Fibroblast of skin of left quadriceps (primary cell): ENCODE measurements around the gene FBXL5.

Source experiments
- DNase-seq, 2 experiments: peaks; one replicate each; pipeline ENCODE4 v3.0.0-alpha.2; 2013; ENCODE audit warnings: low read depth in 2 of 2

The FBXL5 gene

DNA sequence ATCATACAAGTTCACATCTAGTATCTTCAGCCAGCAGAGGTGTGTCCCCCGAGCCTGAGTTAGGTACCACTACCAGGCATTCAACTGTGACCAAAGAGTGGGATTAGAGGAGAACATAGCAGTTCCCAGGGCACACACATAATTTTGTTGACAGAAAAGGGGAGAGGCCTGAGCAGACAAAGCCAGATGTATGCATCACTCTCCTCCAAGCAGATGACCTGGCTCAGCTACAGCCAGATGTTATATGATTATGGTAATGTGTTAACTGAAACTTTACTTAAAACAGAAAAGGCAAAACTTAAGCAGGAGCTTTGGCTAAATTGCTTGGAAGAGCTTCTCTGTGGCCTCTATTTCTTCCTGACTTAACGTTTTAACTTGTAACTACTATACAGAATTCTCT is 96.6 kb downstream of the FBXL5 start:
- DNase-seq: no peak

GRCh38 chr4:15557786-15558550 is 97.2 kb downstream of the FBXL5 start:
- DNase-seq: no peak

DNA sequence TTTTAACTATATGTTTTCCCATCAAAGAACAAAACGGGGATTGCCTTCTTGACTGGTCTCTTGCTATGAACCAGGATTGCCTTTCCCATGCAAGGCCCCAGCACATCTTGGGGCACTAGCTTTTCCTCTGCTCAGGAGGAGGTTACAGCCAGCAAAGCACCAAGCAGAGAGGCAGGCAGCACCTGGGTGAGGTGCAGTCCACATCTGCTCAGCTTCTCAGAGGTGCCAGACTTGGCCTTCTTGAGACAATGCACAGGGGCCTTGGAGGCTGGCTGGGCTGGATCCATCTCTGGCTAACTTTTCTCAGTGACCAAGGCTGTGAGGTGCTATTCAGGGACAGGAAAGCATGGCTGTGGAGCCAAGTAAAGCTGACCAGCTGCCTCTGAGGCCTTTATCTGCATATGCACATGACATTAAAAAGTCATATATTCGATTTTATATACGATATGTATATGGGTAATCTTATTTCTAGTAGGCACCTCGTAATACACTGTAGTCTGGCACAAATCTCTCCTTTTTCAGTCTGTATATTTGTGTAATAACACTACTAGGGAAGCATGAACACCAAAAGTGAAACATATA is 98.6 kb downstream of the FBXL5 start:
- DNase-seq: no peak
